ACC112 (cell line): ENCODE measurements around the gene ALDH7A1.
"Not testable (repeated sequence)": the region's sequence is repeated elsewhere in the genome, so short reads cannot be mapped to it uniquely, and the experiment has no call there.

Source experiments
- H2AFZ ChIP-seq: fragments of 200-600 bp; sonication (generic); one replicate; pipeline ENCODE4 v1.6.0; 2017; ENCODE audit warnings: antibody characterized with exemption, low read length; ENCODE audit not compliant: unreplicated experiment
- H3K27ac ChIP-seq: fragments of 200-600 bp; sonication (generic); 2 replicates; pipeline ENCODE4 v1.5.1; 2014; ENCODE audit warnings: low read depth, mild to moderate bottlenecking, antibody characterized with exemption, low read length, moderate library complexity
- H3K27me3 ChIP-seq: fragments of 200-600 bp; sonication (generic); 2 replicates; pipeline ENCODE4 v1.6.1; 2014; ENCODE audit warnings: mild to moderate bottlenecking, antibody characterized with exemption, low read length, moderate library complexity, mixed read lengths; ENCODE audit not compliant: insufficient read depth
- H3K36me3 ChIP-seq: fragments of 200-600 bp; sonication (generic); 2 replicates; pipeline ENCODE4 v1.6.1; 2016; ENCODE audit warnings: mild to moderate bottlenecking, antibody characterized with exemption, low read length, moderate library complexity, mixed read lengths; ENCODE audit not compliant: insufficient read depth
- H3K4me1 ChIP-seq: fragments of 200-600 bp; sonication (generic); one replicate; pipeline ENCODE4 v1.6.1; 2016; ENCODE audit warnings: low read length, mixed read lengths; ENCODE audit not compliant: insufficient read depth, unreplicated experiment, control insufficient read depth
- H3K4me3 ChIP-seq: fragments of 200-600 bp; sonication (generic); 2 replicates; pipeline ENCODE4 v1.5.1; 2014; ENCODE audit warnings: mild to moderate bottlenecking, low read depth, low read length
- H3K79me2 ChIP-seq: fragments of 200-600 bp; sonication (generic); one replicate; pipeline ENCODE4 v1.6.0; 2016; ENCODE audit warnings: low read length; ENCODE audit not compliant: control insufficient read depth, unreplicated experiment, insufficient read depth

ALDH7A1 gene

GRCh38 chr5:126615286-126615685, 20.3 kb upstream of the ALDH7A1 start:
- H3K27ac ChIP-seq: no peak overlapping the region

GRCh38 chr5:126613941-126614592, 19.0 kb upstream of the ALDH7A1 start:
- H3K27ac ChIP-seq: no peak overlapping the region
- no peak overlapping the region for H2AFZ ChIP-seq
- peaks cover 48% of the 10 kb centered on the region for H3K79me2 ChIP-seq
- peaks cover 20% of the 10 kb centered on the region for H3K36me3 ChIP-seq
- H3K27me3 ChIP-seq: no peaks in the 10 kb centered on the region
- no peak overlapping the region for H3K4me3 ChIP-seq
- H3K4me1 ChIP-seq: no peaks in the 10 kb centered on the region

More at GRCh38 chr5:126615286-126615685, 20.3 kb upstream of the ALDH7A1 start:
- H3K36me3 ChIP-seq: peaks cover 22% of the 10 kb centered on the region
- peaks cover 43% of the 10 kb centered on the region for H3K79me2 ChIP-seq
- H3K4me1 ChIP-seq: no peaks in the 10 kb centered on the region
- no peak overlapping the region for H3K4me3 ChIP-seq
- H2AFZ ChIP-seq: no peak overlapping the region
- H3K27me3 ChIP-seq: no peaks in the 10 kb centered on the region

- H3K4me1 ChIP-seq: peaks cover 4% of the 10 kb centered on the region
- H3K4me3 ChIP-seq: no peak overlapping the region
- H3K36me3 ChIP-seq: peaks cover 28% of the 10 kb centered on the region
- H3K27me3 ChIP-seq: no peaks in the 10 kb centered on the region
- no peak overlapping the region for H3K27ac ChIP-seq
- H2AFZ ChIP-seq: no peak overlapping the region
- peaks cover 76% of the 10 kb centered on the region for H3K79me2 ChIP-seq
Observed at GRCh38 chr5:126610616-126611015, 15.6 kb upstream of the ALDH7A1 start.

GRCh38 chr5:126610160-126610559, 15.1 kb upstream of the ALDH7A1 start:
- H3K27me3 ChIP-seq: no peaks in the 10 kb centered on the region
- H3K27ac ChIP-seq: no peak overlapping the region
- H3K36me3 ChIP-seq: peaks cover 29% of the 10 kb centered on the region
- H3K4me1 ChIP-seq: peaks cover 7% of the 10 kb centered on the region
- H3K4me3 ChIP-seq: no peak overlapping the region
- no peak overlapping the region for H2AFZ ChIP-seq
- peaks cover 76% of the 10 kb centered on the region for H3K79me2 ChIP-seq

- Histone ChIP-seq H3K36me3 (peaks cover 36% of the 10 kb centered on the region), H2AFZ (no peak overlapping the region), H3K27ac (no peak overlapping the region), H3K79me2 (peaks cover 83% of the 10 kb centered on the region), H3K4me3 (peak overlapping the region; percentile 25; the same call in 1 of the 2 replicates), H3K27me3 (no peaks in the 10 kb centered on the region), H3K4me1 (peaks cover 11% of the 10 kb centered on the region)
Observed at GRCh38 chr5:126605525-126605924, 10.5 kb upstream of the ALDH7A1 start.

- Histone ChIP-seq H3K4me3 (no peak overlapping the region), H3K27me3 (no peaks in the 10 kb centered on the region), H3K79me2 (peaks cover 73% of the 10 kb centered on the region), H3K4me1 (peaks cover 11% of the 10 kb centered on the region), H2AFZ (no peak overlapping the region), H3K27ac (no peak overlapping the region), H3K36me3 (peaks cover 29% of the 10 kb centered on the region)
Observed at GRCh38 chr5:126603402-126603991, 8.5 kb upstream of the ALDH7A1 start.

- peaks cover 16% of the 10 kb centered on the region for H3K4me1 ChIP-seq
- peaks cover 17% of the 10 kb centered on the region for H3K36me3 ChIP-seq
- H3K4me3 ChIP-seq: peak within 1 kb of the TSS; percentile 92
- H3K27ac ChIP-seq: peak within 1 kb of the TSS; percentile 40; the same call in 1 of the 2 replicates
- H2AFZ ChIP-seq: peak within 1 kb of the TSS; percentile 95
- no peaks in the 10 kb centered on the region for H3K27me3 ChIP-seq
- H3K79me2 ChIP-seq: peaks cover 49% of the 10 kb centered on the region
Observed at GRCh38 chr5:126600631-126601511, 5.9 kb upstream of the ALDH7A1 start, which contains the start of gene PHAX. Gene PHAX (plus strand): TSS chr5:126600947. CDS start chr5:126600963, 16 bp downstream.

GRCh38 chr5:126599971-126600630, 5.1 kb upstream of the ALDH7A1 start:
- not testable (repeated sequence) for H3K27me3 ChIP-seq, H3K27ac ChIP-seq, H3K36me3 ChIP-seq, H3K4me1 ChIP-seq
- peak overlapping the region; percentile 92 for H3K4me3 ChIP-seq
- peaks cover 41% of the 10 kb centered on the region for H3K79me2 ChIP-seq
- peak overlapping the region; percentile 89 for H2AFZ ChIP-seq

- no peak overlapping the region for H3K27ac ChIP-seq
- H3K36me3 ChIP-seq: peaks cover 8% of the 10 kb centered on the region
- H3K27me3 ChIP-seq: no peaks in the 10 kb centered on the region
- H2AFZ ChIP-seq: no peak overlapping the region
- H3K4me3 ChIP-seq: no peak overlapping the region
- peaks cover 6% of the 10 kb centered on the region for H3K4me1 ChIP-seq
- H3K79me2 ChIP-seq: peaks cover 36% of the 10 kb centered on the region
Observed at GRCh38 chr5:126599499-126599898, 4.5 kb upstream of the ALDH7A1 start.

GRCh38 chr5:126597156-126597555, 2.1 kb upstream of the ALDH7A1 start:
- no peak overlapping the region for H2AFZ ChIP-seq
- H3K36me3 ChIP-seq: no peaks in the 10 kb centered on the region; the same call in 1 of the 2 replicates
- peaks cover 32% of the 10 kb centered on the region for H3K79me2 ChIP-seq
- H3K4me3 ChIP-seq: no peak overlapping the region
- H3K27ac ChIP-seq: peak overlapping the region; percentile 36; the same call in 1 of the 2 replicates
- H3K4me1 ChIP-seq: peaks cover 14% of the 10 kb centered on the region
- no peaks in the 10 kb centered on the region for H3K27me3 ChIP-seq
